SK-N-SH treated with all-trans-retinoic acid at 6 μM for 48 hours (cell line): ENCODE measurements around the gene MAP3K7CL.

Experiments used
- SNAI2 ChIP-seq: fragments of 250-450 bp; sonication (Bioruptor Pico); IDR thresholded peaks from 2 replicates; pipeline ENCODE4 v1.5.0; 2020; ENCODE audit warnings: mild to moderate bottlenecking, moderate library complexity
- TF ChIP-seq, protein P1 (sequence below): fragments of 250-450 bp; sonication (Bioruptor Pico); IDR thresholded peaks from 2 replicates; pipeline ENCODE4 v1.5.1; 2020; ENCODE audit warnings: low read depth, mild to moderate bottlenecking, moderate library complexity

GRCh38 chr21:29186246-29186645 is 55.8 kb downstream of the MAP3K7CL start:
- TF ChIP-seq, protein P1, sequence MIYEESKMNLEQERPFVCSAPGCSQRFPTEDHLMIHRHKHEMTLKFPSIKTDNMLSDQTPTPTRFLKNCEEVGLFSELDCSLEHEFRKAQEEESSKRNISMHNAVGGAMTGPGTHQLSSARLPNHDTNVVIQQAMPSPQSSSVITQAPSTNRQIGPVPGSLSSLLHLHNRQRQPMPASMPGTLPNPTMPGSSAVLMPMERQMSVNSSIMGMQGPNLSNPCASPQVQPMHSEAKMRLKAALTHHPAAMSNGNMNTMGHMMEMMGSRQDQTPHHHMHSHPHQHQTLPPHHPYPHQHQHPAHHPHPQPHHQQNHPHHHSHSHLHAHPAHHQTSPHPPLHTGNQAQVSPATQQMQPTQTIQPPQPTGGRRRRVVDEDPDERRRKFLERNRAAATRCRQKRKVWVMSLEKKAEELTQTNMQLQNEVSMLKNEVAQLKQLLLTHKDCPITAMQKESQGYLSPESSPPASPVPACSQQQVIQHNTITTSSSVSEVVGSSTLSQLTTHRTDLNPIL (CRISPR knock-in tag) = no peak
- no peak for TF ChIP-seq SNAI2 (CRISPR knock-in tag)
